ENCODE data around the gene SYCE1L. TPM values are rescaled to one million over a fixed set of nuclear protein-coding genes. Genes with fewer than 3 reads are reported as not detected.

The SYCE1L gene
- total and polyA plus RNA-seq, 9 of the 15 experiments (the other 6 are each of a cell fraction or from before 2014, with no cell fraction given) = 0.54 to 2.7 (median 1.1) TPM; not detected in 5

DNA sequence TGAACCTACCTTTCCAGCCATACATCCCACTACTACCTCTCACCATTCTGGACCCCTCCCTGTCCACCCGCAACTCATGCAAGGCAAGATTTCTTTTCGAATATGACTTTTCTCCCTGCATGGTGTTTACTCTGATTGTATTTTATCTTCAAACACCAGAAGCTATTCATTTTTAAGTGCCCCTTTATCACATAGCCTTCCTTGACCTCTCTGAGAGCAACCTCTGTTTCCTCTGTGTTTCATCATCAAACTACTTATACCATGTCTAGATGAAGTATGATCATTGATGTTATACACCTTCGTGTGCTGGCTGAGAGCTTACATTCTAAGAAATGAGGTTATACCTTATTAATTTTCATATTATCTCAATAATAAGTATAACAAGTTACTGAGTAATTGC lies 31.8 kb downstream of the SYCE1L start (continued):
- TF ChIP-seq, protein P1, sequence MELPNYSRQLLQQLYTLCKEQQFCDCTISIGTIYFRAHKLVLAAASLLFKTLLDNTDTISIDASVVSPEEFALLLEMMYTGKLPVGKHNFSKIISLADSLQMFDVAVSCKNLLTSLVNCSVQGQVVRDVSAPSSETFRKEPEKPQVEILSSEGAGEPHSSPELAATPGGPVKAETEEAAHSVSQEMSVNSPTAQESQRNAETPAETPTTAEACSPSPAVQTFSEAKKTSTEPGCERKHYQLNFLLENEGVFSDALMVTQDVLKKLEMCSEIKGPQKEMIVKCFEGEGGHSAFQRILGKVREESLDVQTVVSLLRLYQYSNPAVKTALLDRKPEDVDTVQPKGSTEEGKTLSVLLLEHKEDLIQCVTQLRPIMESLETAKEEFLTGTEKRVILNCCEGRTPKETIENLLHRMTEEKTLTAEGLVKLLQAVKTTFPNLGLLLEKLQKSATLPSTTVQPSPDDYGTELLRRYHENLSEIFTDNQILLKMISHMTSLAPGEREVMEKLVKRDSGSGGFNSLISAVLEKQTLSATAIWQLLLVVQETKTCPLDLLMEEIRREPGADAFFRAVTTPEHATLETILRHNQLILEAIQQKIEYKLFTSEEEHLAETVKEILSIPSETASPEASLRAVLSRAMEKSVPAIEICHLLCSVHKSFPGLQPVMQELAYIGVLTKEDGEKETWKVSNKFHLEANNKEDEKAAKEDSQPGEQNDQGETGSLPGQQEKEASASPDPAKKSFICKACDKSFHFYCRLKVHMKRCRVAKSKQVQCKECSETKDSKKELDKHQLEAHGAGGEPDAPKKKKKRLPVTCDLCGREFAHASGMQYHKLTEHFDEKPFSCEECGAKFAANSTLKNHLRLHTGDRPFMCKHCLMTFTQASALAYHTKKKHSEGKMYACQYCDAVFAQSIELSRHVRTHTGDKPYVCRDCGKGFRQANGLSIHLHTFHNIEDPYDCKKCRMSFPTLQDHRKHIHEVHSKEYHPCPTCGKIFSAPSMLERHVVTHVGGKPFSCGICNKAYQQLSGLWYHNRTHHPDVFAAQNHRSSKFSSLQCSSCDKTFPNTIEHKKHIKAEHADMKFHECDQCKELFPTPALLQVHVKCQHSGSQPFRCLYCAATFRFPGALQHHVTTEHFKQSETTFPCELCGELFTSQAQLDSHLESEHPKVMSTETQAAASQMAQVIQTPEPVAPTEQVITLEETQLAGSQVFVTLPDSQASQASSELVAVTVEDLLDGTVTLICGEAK (IDR thresholded peaks at IDR 0.05) = no peak
- TF ChIP-seq, protein P1 (CRISPR knock-in tag; IDR thresholded peaks at IDR 0.05) = no peak
- peak; percentile 80 for TF ChIP-seq MEIS2 (IDR thresholded peaks at IDR 0.05; ENCODE audit: partially characterized antibody)
- TF ChIP-seq KLF16 (IDR thresholded peaks at IDR 0.05) = peak; percentile 66; the same call in 1 of the 2 replicates
- peak; percentile 66 for TF ChIP-seq SMAD4 (CRISPR knock-in tag; conservative IDR thresholded peaks at IDR 0.05)
- TF ChIP-seq POLR2H (tag; IDR thresholded peaks at IDR 0.05; ENCODE audit: low read depth) = peak; percentile 37; the same call in 1 of the 2 replicates
- peak; percentile 55; the same call in 1 of the 2 replicates for TF ChIP-seq LEF1 (IDR thresholded peaks at IDR 0.05)
- TF ChIP-seq NFATC3 (IDR thresholded peaks at IDR 0.05) = no peak
- TF ChIP-seq STAG1 (CRISPR knock-in tag; IDR thresholded peaks at IDR 0.05; ENCODE audit: borderline replicate concordance) = no peak
- TF ChIP-seq ZNF347 (CRISPR knock-in tag; IDR thresholded peaks at IDR 0.05; ENCODE audit: low read depth) = no peak
- TF ChIP-seq HNRNPLL (IDR thresholded peaks at IDR 0.05; ENCODE audit: low read depth, low read length, poor library complexity, severe bottlenecking) = no peak
- TF ChIP-seq, protein P2, sequence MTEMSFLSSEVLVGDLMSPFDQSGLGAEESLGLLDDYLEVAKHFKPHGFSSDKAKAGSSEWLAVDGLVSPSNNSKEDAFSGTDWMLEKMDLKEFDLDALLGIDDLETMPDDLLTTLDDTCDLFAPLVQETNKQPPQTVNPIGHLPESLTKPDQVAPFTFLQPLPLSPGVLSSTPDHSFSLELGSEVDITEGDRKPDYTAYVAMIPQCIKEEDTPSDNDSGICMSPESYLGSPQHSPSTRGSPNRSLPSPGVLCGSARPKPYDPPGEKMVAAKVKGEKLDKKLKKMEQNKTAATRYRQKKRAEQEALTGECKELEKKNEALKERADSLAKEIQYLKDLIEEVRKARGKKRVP (CRISPR knock-in tag; IDR thresholded peaks at IDR 0.05) = peak; percentile 90
- no peak for TF ChIP-seq SREBF2 (CRISPR knock-in tag; IDR thresholded peaks at IDR 0.05)
- TF ChIP-seq PHF21A (IDR thresholded peaks at IDR 0.05; ENCODE audit: borderline replicate concordance, low read depth) = no peak
- TF ChIP-seq ZKSCAN1 (IDR thresholded peaks at IDR 0.05; ENCODE audit: low read depth, low read length) = no peak
- TF ChIP-seq HDAC2 (IDR thresholded peaks at IDR 0.05) = peak; percentile 64; the same call in 1 of the 2 replicates
- peak; percentile 57 for TF ChIP-seq TCF3 (CRISPR knock-in tag; IDR thresholded peaks at IDR 0.05)
- TF ChIP-seq, protein P3, sequence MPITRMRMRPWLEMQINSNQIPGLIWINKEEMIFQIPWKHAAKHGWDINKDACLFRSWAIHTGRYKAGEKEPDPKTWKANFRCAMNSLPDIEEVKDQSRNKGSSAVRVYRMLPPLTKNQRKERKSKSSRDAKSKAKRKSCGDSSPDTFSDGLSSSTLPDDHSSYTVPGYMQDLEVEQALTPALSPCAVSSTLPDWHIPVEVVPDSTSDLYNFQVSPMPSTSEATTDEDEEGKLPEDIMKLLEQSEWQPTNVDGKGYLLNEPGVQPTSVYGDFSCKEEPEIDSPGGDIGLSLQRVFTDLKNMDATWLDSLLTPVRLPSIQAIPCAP (CRISPR knock-in tag; IDR thresholded peaks at IDR 0.05; ENCODE audit: borderline replicate concordance) = no peak
- TF ChIP-seq TEAD1 (CRISPR knock-in tag; IDR thresholded peaks at IDR 0.05) = 0 out of 4 replicates have a peak, but pooled peaks of 1 of the 2 experiments have one; percentile 12
- no peak for TF ChIP-seq MXI1 (IDR thresholded peaks at IDR 0.05; ENCODE audit: low read depth, low read length)

Measured in K562 (cell line).